Measurements from ENCODE around the gene LCN15.
A peak's percentile ranks its signal among the peaks of the same experiment; 100 is the strongest.
"Not testable (repeated sequence)": the region's sequence is repeated elsewhere in the genome, so short reads cannot be mapped to it uniquely, and the experiment has no call there.

The LCN15 gene

GRCh38 chr9:136775191-136775590 is 10.9 kb upstream of the LCN15 start:
- no peak for DNase-seq (ENCODE audit: low read depth)

- DNase-seq (ENCODE audit: low read depth), result no peak
These were observed 10.2 kb upstream of the LCN15 start for GRCh38 chr9:136774416-136775045.

- no peak for DNase-seq (ENCODE audit: low read depth)
These were observed 9.2 kb upstream of the LCN15 start for GRCh38 chr9:136773386-136774044.

GRCh38 chr9:136771907-136772415 is 7.6 kb upstream of the LCN15 start:
- no peak for DNase-seq (ENCODE audit: low read depth)

GRCh38 chr9:136769710-136770191 is 5.4 kb upstream of the LCN15 start:
- DNase-seq (ENCODE audit: low read depth), result no peak

GRCh38 chr9:136766410-136767120 is 2.2 kb upstream of the LCN15 start:
- DNase-seq (ENCODE audit: low read depth), result not testable (repeated sequence)

- DNase-seq (ENCODE audit: low read depth), result not testable (repeated sequence)
These were observed 1.6 kb upstream of the LCN15 start for GRCh38 chr9:136765745-136766409.

- DNase-seq (ENCODE audit: low read depth), result no peak
These were observed 723 bp upstream of the LCN15 start for GRCh38 chr9:136765041-136765440.

GRCh38 chr9:136763649-136764035 is 676 bp downstream of the LCN15 start:
- DNase-seq (ENCODE audit: low read depth), result no peak

GRCh38 chr9:136762915-136763648 is 1.2 kb downstream of the LCN15 start:
- peak; percentile 46 for DNase-seq (ENCODE audit: low read depth)

GRCh38 chr9:136762221-136762691 is 2.1 kb downstream of the LCN15 start:
- DNase-seq (ENCODE audit: low read depth), result no peak

- no peak for DNase-seq (ENCODE audit: low read depth)
These were observed 2.8 kb downstream of the LCN15 start for GRCh38 chr9:136761545-136761981.

GRCh38 chr9:136760834-136761544 is 3.3 kb downstream of the LCN15 start:
- not testable (repeated sequence) for DNase-seq (ENCODE audit: low read depth)

- DNase-seq (ENCODE audit: low read depth), result no peak
These were observed 3.9 kb downstream of the LCN15 start for GRCh38 chr9:136760424-136760823.

GRCh38 chr9:136759436-136760325 is 4.6 kb downstream of the LCN15 start:
- no peak for DNase-seq (ENCODE audit: low read depth)

- no peak for DNase-seq (ENCODE audit: low read depth)
These were observed 5.3 kb downstream of the LCN15 start for GRCh38 chr9:136759001-136759400.

- no peak for DNase-seq (ENCODE audit: low read depth)
These were observed 6.6 kb downstream of the LCN15 start for GRCh38 chr9:136757751-136758140.

GRCh38 chr9:136757328-136757727 is 7.0 kb downstream of the LCN15 start:
- no peak for DNase-seq (ENCODE audit: low read depth)

GRCh38 chr9:136756836-136757235 is 7.5 kb downstream of the LCN15 start:
- no peak for DNase-seq (ENCODE audit: low read depth)

GRCh38 chr9:136756134-136756438 is 8.2 kb downstream of the LCN15 start:
- DNase-seq (ENCODE audit: low read depth), result no peak

Measured in activated T-cell treated with anti-CD3 and anti-CD28 coated beads for 24 hours (primary cell).